HCT116 (cell line): ENCODE measurements around the gene PFDN5. TPM values are rescaled to one million over a fixed set of nuclear protein-coding genes. Genes with fewer than 3 reads are reported as not detected.

Experiments used
- ATAC-seq: fragments of 200-7000 bp; cut with Tn5 transposase; 2 replicates; pipeline ENCODE4 v1.9.1; 2020; ENCODE audit warnings: mild to moderate bottlenecking, moderate library complexity
- BruUV-seq: library from RNA; stranded (reverse); fragments of 400-500 nt; replicated peaks from 2 replicates; lab custom pipeline; 2021; lab: Mats Ljungman, UMichigan
- CTCF ChIA-PET: fragments of 300-600 bp; sonication (Branson Sonifier 250); formaldehyde crosslinking; loops from one replicate; lab custom pipeline; 2021; ENCODE audit warnings: antibody characterized with exemption; lab: Charles Lee
- POLR2A ChIA-PET: fragments of 300-600, 350-600 bp; sonication (Branson Sonifier 250); formaldehyde crosslinking; loops from one replicate; lab custom pipeline; 2021; ENCODE audit warnings: antibody characterized with exemption; lab: Charles Lee
- RAD21 ChIA-PET, 2 experiments: fragments of 300-600 bp; sonication (Branson Sonifier 250); formaldehyde crosslinking; loops; one replicate each; lab custom pipeline; 2023; ENCODE audit warnings: low total read pairs in 2 of 2; ENCODE audit not compliant: uncharacterized antibody in 2 of 2, unreplicated experiment in 2 of 2, low non-redundant PET in 1 of 2; lab: Charles Lee
- DNase-seq: peaks from one replicate; pipeline ENCODE4 v3.0.0-alpha.2; 2010; ENCODE audit warnings: low read depth, low spot score
- H2AFZ ChIP-seq: fragments of 200-600 bp; shearing (Covaris generic), sonication (generic); 2 replicates; pipeline ENCODE4 v1.6.1; 2017; ENCODE audit warnings: low read depth, mixed run types, mixed read lengths, antibody characterized with exemption, low read length; ENCODE audit not compliant: poor library complexity, severe bottlenecking
- H3K27ac ChIP-seq: 2 replicates; pipeline ENCODE4 v1.5.1; 2012; ENCODE audit warnings: low read depth, low read length
- H3K27me3 ChIP-seq: fragments of 200-600 bp; sonication (generic); 2 replicates; pipeline ENCODE4 v1.6.1; 2016; ENCODE audit warnings: mixed run types, low read length, mixed read lengths; ENCODE audit not compliant: insufficient read depth
- H3K36me3 ChIP-seq, 2 experiments: fragments of 200-500 bp in 1 of 2; fragments of 200-600 bp in 1 of 2; sonication (Bioruptor generic) in 1 of 2; sonication (generic) in 1 of 2; 2 replicates each; pipeline versions ENCODE4 v1.5.1 to v1.6.1; 2014 to 2016; ENCODE audit warnings: low read length in 2 of 2, inconsistent platforms in 1 of 2, mixed read lengths in 1 of 2, mixed run types in 1 of 2; ENCODE audit not compliant: insufficient read depth in 2 of 2, control insufficient read depth in 1 of 2
- H3K4me1 ChIP-seq, 2 experiments: fragments of 200-600 bp in 1 of 2; sonication (generic) in 1 of 2; 2 replicates each; pipeline versions ENCODE4 v1.5.1 to v1.6.1; 2012 to 2017; ENCODE audit warnings: low read length in 2 of 2, inconsistent platforms in 1 of 2, mild to moderate bottlenecking in 1 of 2, mixed read lengths in 1 of 2, mixed run types in 1 of 2, moderate library complexity in 1 of 2; ENCODE audit not compliant: insufficient read depth in 2 of 2, control insufficient read depth in 1 of 2
- H3K4me2 ChIP-seq: fragments of 200-600 bp; sonication (generic); 2 replicates; pipeline ENCODE4 v1.6.1; 2017; ENCODE audit warnings: mixed run types, low read length, mixed read lengths
- H3K4me3 ChIP-seq, 2 experiments: fragments of 200-600 bp in 1 of 2; sonication (generic) in 1 of 2; replicated peaks in 1 of 2; 2 replicates each; pipeline ENCODE4 v1.5.1; 2011 to 2016; ENCODE audit warnings: low read length in 2 of 2, control low read depth in 1 of 2, low read depth in 1 of 2, mild to moderate bottlenecking in 1 of 2, mixed read lengths in 1 of 2, mixed run types in 1 of 2
- H3K79me2 ChIP-seq: fragments of 200-600 bp; sonication (generic); 2 replicates; pipeline ENCODE4 v1.6.1; 2017; ENCODE audit warnings: mild to moderate bottlenecking, mixed run types, low read length, moderate library complexity, mixed read lengths; ENCODE audit not compliant: insufficient read depth
- H3K9ac ChIP-seq: fragments of 200-600 bp; sonication (generic); 2 replicates; pipeline ENCODE4 v1.6.1; 2016; ENCODE audit warnings: low read length, mixed read lengths
- H3K9me2 ChIP-seq: fragments of 200-600 bp; sonication (generic), shearing (Covaris generic); 2 replicates; pipeline ENCODE4 v1.6.1; 2017; ENCODE audit warnings: mixed run types, mild to moderate bottlenecking, moderate library complexity; ENCODE audit not compliant: insufficient read depth
- H3K9me3 ChIP-seq, 2 experiments: fragments of 200-500 bp in 1 of 2; fragments of 200-600 bp in 1 of 2; sonication (Bioruptor generic) in 1 of 2; sonication (generic) in 1 of 2; 2 replicates each; pipeline ENCODE4 v1.6.1; 2014 to 2017; ENCODE audit warnings: low read length in 2 of 2, mixed read lengths in 2 of 2, inconsistent platforms in 1 of 2, low read depth in 1 of 2, mild to moderate bottlenecking in 1 of 2, mixed run types in 1 of 2, moderate library complexity in 1 of 2; ENCODE audit not compliant: control insufficient read depth in 1 of 2, insufficient read depth in 1 of 2
- H4K20me1 ChIP-seq: fragments of 200-600 bp; sonication (generic), shearing (Covaris generic); 2 replicates; pipeline ENCODE4 v1.6.1; 2017; ENCODE audit warnings: mixed run types, mild to moderate bottlenecking, moderate library complexity; ENCODE audit not compliant: insufficient read depth
- EZH2phosphoT487 ChIP-seq: fragments of 200-600 bp; IDR thresholded peaks from 2 replicates; pipeline ENCODE4 v1.6.1; 2018; ENCODE audit warnings: antibody characterized with exemption, borderline replicate concordance
- JUND ChIP-seq: IDR thresholded peaks from 2 replicates; pipeline ENCODE4 v1.6.1; 2012
- POLR2A ChIP-seq: IDR thresholded peaks from 2 replicates; pipeline ENCODE4 v1.7.0; 2011; ENCODE audit warnings: borderline replicate concordance; ENCODE audit not compliant: insufficient read depth, insufficient read length; ENCODE audit errors: extremely low read depth
- SRF ChIP-seq: IDR thresholded peaks from 2 replicates; pipeline ENCODE4 v1.6.1; 2012; ENCODE audit warnings: low read depth
- TCF7L2 ChIP-seq: IDR thresholded peaks from 2 replicates; pipeline ENCODE4 v1.7.0; 2011; ENCODE audit warnings: borderline replicate concordance, inconsistent platforms; ENCODE audit not compliant: insufficient read depth, insufficient read length; ENCODE audit errors: extremely low read depth
- intact Hi-C: fragments of 100-400 bp; cut with micrococcal nuclease; formaldehyde crosslinking; loops from 2 replicates; pipeline ENCODE4 v1.10.0; 2022
- total RNA-seq: library from RNA; stranded (reverse); gene quantifications from one replicate; pipeline ENCODE4 v1.2.1, GENCODE V29; 2021; ENCODE audit not compliant: unreplicated experiment
- TF ChIP-seq, protein P1 (sequence below): IDR thresholded peaks from 2 replicates; pipeline ENCODE4 v1.6.1; 2012; ENCODE audit warnings: low read depth
- TF ChIP-seq, protein P2 (sequence below): IDR thresholded peaks from 2 replicates; pipeline ENCODE4 v1.6.1; 2011; ENCODE audit warnings: mild to moderate bottlenecking, low read length, moderate library complexity; ENCODE audit not compliant: insufficient replicate concordance; ENCODE audit errors: extremely low read depth

Gene PFDN5
- total RNA-seq, 1 experiment from 2014 or later = 318 TPM

DNA sequence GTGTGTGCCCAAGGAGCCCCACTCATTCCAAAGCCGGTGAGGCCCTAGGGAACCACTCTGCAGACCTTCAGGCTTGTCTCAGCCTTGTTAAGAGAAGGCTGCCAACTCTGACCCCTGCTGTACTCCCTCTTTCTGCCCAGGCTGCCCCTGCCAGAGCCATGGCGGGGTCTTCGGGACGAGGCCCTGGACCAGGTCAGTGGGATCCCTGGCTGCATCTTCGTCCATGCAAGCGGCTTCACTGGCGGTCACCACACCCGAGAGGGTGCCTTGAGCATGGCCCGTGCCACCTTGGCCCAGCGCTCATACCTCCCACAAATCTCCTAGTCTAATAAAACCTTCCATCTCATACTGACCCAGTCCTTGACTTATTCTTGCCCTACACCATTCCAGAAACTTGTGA lies 11.5 kb downstream of the PFDN5 start:
- ChIA-PET POLR2A (no interaction called here), RAD21 (no interaction called here), CTCF (no interaction called here)
- Histone ChIP-seq H3K79me2 (peaks cover 28% of the 10 kb centered on the region), H3K9me2 (no peaks in the 10 kb centered on the region), H2AFZ (no peak overlapping the region), H3K36me3 (peaks cover 34 to 44% of the 10 kb centered on the region in 2 experiments; a peak in 3 of 4 replicates), H3K9me3 (no peaks in the 10 kb centered on the region), H3K27ac (no peak overlapping the region), H3K4me2 (no peak overlapping the region), H3K4me3 (no peak overlapping the region), H3K4me1 (no peaks in the 10 kb centered on the region), H4K20me1 (no peaks in the 10 kb centered on the region), H3K27me3 (no peaks in the 10 kb centered on the region), H3K9ac (no peak overlapping the region)
- no peak for ATAC-seq
- intact Hi-C loops = no loop called here
- no peak for DNase-seq
- TF ChIP-seq, protein P1, sequence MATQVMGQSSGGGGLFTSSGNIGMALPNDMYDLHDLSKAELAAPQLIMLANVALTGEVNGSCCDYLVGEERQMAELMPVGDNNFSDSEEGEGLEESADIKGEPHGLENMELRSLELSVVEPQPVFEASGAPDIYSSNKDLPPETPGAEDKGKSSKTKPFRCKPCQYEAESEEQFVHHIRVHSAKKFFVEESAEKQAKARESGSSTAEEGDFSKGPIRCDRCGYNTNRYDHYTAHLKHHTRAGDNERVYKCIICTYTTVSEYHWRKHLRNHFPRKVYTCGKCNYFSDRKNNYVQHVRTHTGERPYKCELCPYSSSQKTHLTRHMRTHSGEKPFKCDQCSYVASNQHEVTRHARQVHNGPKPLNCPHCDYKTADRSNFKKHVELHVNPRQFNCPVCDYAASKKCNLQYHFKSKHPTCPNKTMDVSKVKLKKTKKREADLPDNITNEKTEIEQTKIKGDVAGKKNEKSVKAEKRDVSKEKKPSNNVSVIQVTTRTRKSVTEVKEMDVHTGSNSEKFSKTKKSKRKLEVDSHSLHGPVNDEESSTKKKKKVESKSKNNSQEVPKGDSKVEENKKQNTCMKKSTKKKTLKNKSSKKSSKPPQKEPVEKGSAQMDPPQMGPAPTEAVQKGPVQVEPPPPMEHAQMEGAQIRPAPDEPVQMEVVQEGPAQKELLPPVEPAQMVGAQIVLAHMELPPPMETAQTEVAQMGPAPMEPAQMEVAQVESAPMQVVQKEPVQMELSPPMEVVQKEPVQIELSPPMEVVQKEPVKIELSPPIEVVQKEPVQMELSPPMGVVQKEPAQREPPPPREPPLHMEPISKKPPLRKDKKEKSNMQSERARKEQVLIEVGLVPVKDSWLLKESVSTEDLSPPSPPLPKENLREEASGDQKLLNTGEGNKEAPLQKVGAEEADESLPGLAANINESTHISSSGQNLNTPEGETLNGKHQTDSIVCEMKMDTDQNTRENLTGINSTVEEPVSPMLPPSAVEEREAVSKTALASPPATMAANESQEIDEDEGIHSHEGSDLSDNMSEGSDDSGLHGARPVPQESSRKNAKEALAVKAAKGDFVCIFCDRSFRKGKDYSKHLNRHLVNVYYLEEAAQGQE = no peak
- no TSS peak for BruUV-seq

DNA sequence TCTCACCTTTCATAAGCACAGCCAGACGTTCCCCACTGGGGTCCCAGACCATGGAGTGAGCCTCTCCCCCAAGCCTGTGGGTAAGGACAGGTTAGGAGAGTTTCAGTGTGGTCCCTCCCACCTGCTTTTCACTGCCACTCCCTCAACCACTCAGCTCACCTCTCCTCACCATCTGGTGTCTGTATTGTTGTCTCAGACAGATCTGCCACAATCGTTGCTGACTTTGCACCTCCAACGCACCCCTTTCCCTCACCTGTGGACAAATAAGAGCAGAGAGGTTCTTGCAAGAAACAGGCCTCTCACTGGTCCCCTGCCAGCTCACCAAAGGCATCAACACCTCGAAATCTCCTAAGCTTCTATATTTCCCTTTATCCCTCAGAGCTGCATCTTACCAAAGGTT lies 12.9 kb downstream of the PFDN5 start:
- Histone ChIP-seq H2AFZ (no peak overlapping the region), H3K79me2 (peaks cover 13% of the 10 kb centered on the region), H3K4me3 (no peak overlapping the region), H3K4me1 (no peaks in the 10 kb centered on the region), H3K9me3 (no peaks in the 10 kb centered on the region), H3K9me2 (no peaks in the 10 kb centered on the region), H3K36me3 (peaks cover 27 to 37% of the 10 kb centered on the region in 2 experiments; a peak in 3 of 4 replicates), H4K20me1 (no peaks in the 10 kb centered on the region), H3K9ac (no peak overlapping the region), H3K27me3 (no peaks in the 10 kb centered on the region), H3K4me2 (no peak overlapping the region), H3K27ac (no peak overlapping the region)
- no TSS peak for BruUV-seq
- DNase-seq (no peak), ATAC-seq (0 out of 2 replicates have a peak, but pooled peaks have one; percentile 14)
- RAD21 ChIA-PET = no interaction called here
- intact Hi-C loops = no loop called here
- CTCF ChIA-PET = interaction anchor here (2.0 kb wide), 1 partner anchor 13 kb away, joined by 7 read pairs; the partner anchor contains the start of gene AAAS
- POLR2A ChIA-PET = no interaction called here
- TF ChIP-seq, protein P1 = no peak
- TF ChIP-seq TCF7L2 (no peak), SRF (no peak), POLR2A (no peak), JUND (no peak), EZH2phosphoT487 (no peak)
- TF ChIP-seq, protein P2, sequence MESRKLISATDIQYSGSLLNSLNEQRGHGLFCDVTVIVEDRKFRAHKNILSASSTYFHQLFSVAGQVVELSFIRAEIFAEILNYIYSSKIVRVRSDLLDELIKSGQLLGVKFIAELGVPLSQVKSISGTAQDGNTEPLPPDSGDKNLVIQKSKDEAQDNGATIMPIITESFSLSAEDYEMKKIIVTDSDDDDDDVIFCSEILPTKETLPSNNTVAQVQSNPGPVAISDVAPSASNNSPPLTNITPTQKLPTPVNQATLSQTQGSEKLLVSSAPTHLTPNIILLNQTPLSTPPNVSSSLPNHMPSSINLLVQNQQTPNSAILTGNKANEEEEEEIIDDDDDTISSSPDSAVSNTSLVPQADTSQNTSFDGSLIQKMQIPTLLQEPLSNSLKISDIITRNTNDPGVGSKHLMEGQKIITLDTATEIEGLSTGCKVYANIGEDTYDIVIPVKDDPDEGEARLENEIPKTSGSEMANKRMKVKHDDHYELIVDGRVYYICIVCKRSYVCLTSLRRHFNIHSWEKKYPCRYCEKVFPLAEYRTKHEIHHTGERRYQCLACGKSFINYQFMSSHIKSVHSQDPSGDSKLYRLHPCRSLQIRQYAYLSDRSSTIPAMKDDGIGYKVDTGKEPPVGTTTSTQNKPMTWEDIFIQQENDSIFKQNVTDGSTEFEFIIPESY = no peak
